WTC11 (cell line): ENCODE measurements around the gene DAZAP2. TPM values are rescaled to one million over a fixed set of nuclear protein-coding genes. Genes with fewer than 3 reads are reported as not detected.

ENCODE experiments used
- ATAC-seq: fragments of 200-7000 bp; cut with Tn5 transposase; 2 replicates; pipeline ENCODE4 v1.10.0; 2021; ENCODE audit warnings: mild to moderate bottlenecking, moderate library complexity
- CTCF ChIA-PET: fragments of 300-600 bp; sonication (Branson Sonifier 250); formaldehyde crosslinking; loops from one replicate; lab custom pipeline; 2021; ENCODE audit warnings: antibody characterized with exemption; lab: Charles Lee
- POLR2A ChIA-PET: fragments of 350-600 bp; sonication (Branson Sonifier 250); formaldehyde crosslinking; loops from one replicate; lab custom pipeline; 2021; ENCODE audit warnings: antibody characterized with exemption; lab: Charles Lee
- DNase-seq: peaks from one replicate; pipeline ENCODE4 v3.0.0; 2021; ENCODE audit warnings: low spot score
- H3K27ac Mint-ChIP-seq: 2 replicates; pipeline ENCODE4 v1.8.0; 2021; ENCODE audit warnings: mixed read lengths
- H3K27me3 Mint-ChIP-seq: 2 replicates; pipeline ENCODE4 v1.8.0; 2021; ENCODE audit warnings: low read depth, mild to moderate bottlenecking, moderate library complexity, mixed read lengths
- H3K36me3 Mint-ChIP-seq: 2 replicates; pipeline ENCODE4 v1.8.0; 2021; ENCODE audit warnings: mixed read lengths
- H3K4me1 Mint-ChIP-seq: 2 replicates; pipeline ENCODE4 v1.8.0; 2022; ENCODE audit warnings: mixed read lengths
- H3K4me3 Mint-ChIP-seq: 2 replicates; pipeline ENCODE4 v1.8.0; 2021; ENCODE audit warnings: mild to moderate bottlenecking, moderate library complexity, mixed read lengths
- H3K9me3 Mint-ChIP-seq: 2 replicates; pipeline ENCODE4 v1.8.0; 2021; ENCODE audit warnings: mixed read lengths
- ARID4B ChIP-seq: sonication (generic); formaldehyde crosslinking; IDR thresholded peaks from 2 replicates; pipeline ENCODE4 v1.8.0; 2023; ENCODE audit warnings: missing genetic modification reagents, mild to moderate bottlenecking, borderline replicate concordance
- ATF3 ChIP-seq: sonication (generic); formaldehyde crosslinking; conservative IDR thresholded peaks from 2 replicates; pipeline ENCODE4 v1.8.1; 2022; ENCODE audit warnings: mild to moderate bottlenecking, missing genetic modification reagents
- CDX4 ChIP-seq: fragments of 250-450 bp; sonication (Bioruptor Pico); IDR thresholded peaks from 2 replicates; pipeline ENCODE4 v1.9.0; 2021; ENCODE audit warnings: moderate library complexity, mild to moderate bottlenecking, inconsistent platforms, borderline replicate concordance
- ELF4 ChIP-seq: sonication (generic); formaldehyde crosslinking; IDR thresholded peaks from 2 replicates; pipeline ENCODE4 v1.8.1; 2022; ENCODE audit warnings: low read depth, mild to moderate bottlenecking, moderate library complexity, missing genetic modification reagents
- GTF2I ChIP-seq: fragments of 250-450 bp; sonication (Bioruptor Pico); conservative IDR thresholded peaks from 2 replicates; pipeline ENCODE4 v1.4.0; 2021; ENCODE audit warnings: mild to moderate bottlenecking
- HMGA2 ChIP-seq: fragments of 250-450 bp; sonication (Bioruptor Pico); IDR thresholded peaks from 2 replicates; pipeline ENCODE4 v1.4.0; 2021; ENCODE audit warnings: mild to moderate bottlenecking, moderate library complexity
- IRF2 ChIP-seq: sonication (generic); formaldehyde crosslinking; IDR thresholded peaks from 2 replicates; pipeline ENCODE4 v1.8.0; 2022; ENCODE audit warnings: low read depth, missing genetic modification reagents, borderline replicate concordance
- JAZF1 ChIP-seq: fragments of 250-450 bp; sonication (Bioruptor Pico); IDR thresholded peaks from 2 replicates; pipeline ENCODE4 v1.9.0; 2021; ENCODE audit warnings: moderate library complexity, mild to moderate bottlenecking, inconsistent platforms
- KAT7 ChIP-seq: sonication (generic); formaldehyde crosslinking; IDR thresholded peaks from 2 replicates; pipeline ENCODE4 v1.8.1; 2023; ENCODE audit warnings: missing genetic modification reagents, mild to moderate bottlenecking, borderline replicate concordance
- MYBL2 ChIP-seq: sonication (generic); formaldehyde crosslinking; IDR thresholded peaks from 2 replicates; pipeline ENCODE4 v1.8.1; 2023; ENCODE audit warnings: mild to moderate bottlenecking, moderate library complexity, missing genetic modification reagents
- NFYB ChIP-seq: sonication (generic); formaldehyde crosslinking; conservative IDR thresholded peaks from 2 replicates; pipeline ENCODE4 v1.8.0; 2022; ENCODE audit warnings: low read depth, missing genetic modification reagents
- NR1H2 ChIP-seq: sonication (generic); formaldehyde crosslinking; IDR thresholded peaks from 2 replicates; pipeline ENCODE4 v1.9.0; 2021; ENCODE audit warnings: mild to moderate bottlenecking, moderate library complexity, missing genetic modification reagents
- NR3C1 ChIP-seq: sonication (generic); formaldehyde crosslinking; conservative IDR thresholded peaks from 2 replicates; pipeline ENCODE4 v1.8.1; 2023; ENCODE audit warnings: low read depth, mild to moderate bottlenecking, missing genetic modification reagents
- PREB ChIP-seq: sonication (generic); formaldehyde crosslinking; IDR thresholded peaks from 2 replicates; pipeline ENCODE4 v1.8.1; 2022; ENCODE audit warnings: mild to moderate bottlenecking, missing genetic modification reagents, moderate library complexity, borderline replicate concordance
- RORB ChIP-seq: fragments of 250-450 bp; sonication (Bioruptor Pico); IDR thresholded peaks from 2 replicates; pipeline ENCODE4 v1.9.0; 2021; ENCODE audit warnings: mild to moderate bottlenecking
- STAT6 ChIP-seq: sonication (generic); formaldehyde crosslinking; conservative IDR thresholded peaks from 2 replicates; pipeline ENCODE4 v1.8.1; 2023; ENCODE audit warnings: mild to moderate bottlenecking, low read depth, missing genetic modification reagents, moderate library complexity
- TEAD4 ChIP-seq: sonication (generic); formaldehyde crosslinking; IDR thresholded peaks from 2 replicates; pipeline ENCODE4 v1.8.0; 2022; ENCODE audit warnings: mild to moderate bottlenecking, missing genetic modification reagents
- TP53 ChIP-seq: sonication (generic); formaldehyde crosslinking; IDR thresholded peaks from 2 replicates; pipeline ENCODE4 v1.8.1; 2023; ENCODE audit warnings: mild to moderate bottlenecking, missing genetic modification reagents
- ZNF532 ChIP-seq: fragments of 250-450 bp; sonication (Bioruptor Pico); IDR thresholded peaks from 2 replicates; pipeline ENCODE4 v1.9.0; 2021; ENCODE audit warnings: mild to moderate bottlenecking, borderline replicate concordance
- total RNA-seq: library from RNA; stranded (reverse); gene quantifications from 3 replicates; pipeline ENCODE4 v1.2.3, GENCODE V29; 2021

The DAZAP2 gene
- total RNA-seq, 1 experiment from 2014 or later = 35.8 TPM

DNA sequence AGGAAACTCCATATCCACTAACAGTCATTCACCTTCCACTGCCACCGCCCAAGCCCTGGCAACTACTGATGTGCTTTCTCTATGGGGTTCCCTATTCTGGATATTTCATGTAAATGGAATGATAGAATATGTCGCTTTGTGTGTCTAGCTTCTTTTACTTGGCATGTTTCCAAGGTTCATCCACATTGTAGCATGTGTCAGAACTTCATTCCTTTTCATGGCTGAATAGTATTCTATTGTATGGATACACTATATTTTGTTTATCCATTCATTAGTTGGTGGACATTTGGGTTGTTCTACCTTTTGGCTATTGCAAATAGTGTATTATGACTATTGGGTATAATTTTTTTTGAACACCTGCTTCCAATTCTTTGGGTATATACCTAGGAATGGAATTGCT lies 29.4 kb upstream of the DAZAP2 start (continued):
- TF ChIP-seq ARID4B (CRISPR knock-in tag) (no peak), TP53 (no peak), NR1H2 (CRISPR knock-in tag) (no peak), JAZF1 (CRISPR knock-in tag) (no peak), KAT7 (CRISPR knock-in tag) (no peak), ZNF532 (CRISPR knock-in tag) (no peak), ATF3 (no peak), STAT6 (CRISPR knock-in tag) (no peak)

DNA sequence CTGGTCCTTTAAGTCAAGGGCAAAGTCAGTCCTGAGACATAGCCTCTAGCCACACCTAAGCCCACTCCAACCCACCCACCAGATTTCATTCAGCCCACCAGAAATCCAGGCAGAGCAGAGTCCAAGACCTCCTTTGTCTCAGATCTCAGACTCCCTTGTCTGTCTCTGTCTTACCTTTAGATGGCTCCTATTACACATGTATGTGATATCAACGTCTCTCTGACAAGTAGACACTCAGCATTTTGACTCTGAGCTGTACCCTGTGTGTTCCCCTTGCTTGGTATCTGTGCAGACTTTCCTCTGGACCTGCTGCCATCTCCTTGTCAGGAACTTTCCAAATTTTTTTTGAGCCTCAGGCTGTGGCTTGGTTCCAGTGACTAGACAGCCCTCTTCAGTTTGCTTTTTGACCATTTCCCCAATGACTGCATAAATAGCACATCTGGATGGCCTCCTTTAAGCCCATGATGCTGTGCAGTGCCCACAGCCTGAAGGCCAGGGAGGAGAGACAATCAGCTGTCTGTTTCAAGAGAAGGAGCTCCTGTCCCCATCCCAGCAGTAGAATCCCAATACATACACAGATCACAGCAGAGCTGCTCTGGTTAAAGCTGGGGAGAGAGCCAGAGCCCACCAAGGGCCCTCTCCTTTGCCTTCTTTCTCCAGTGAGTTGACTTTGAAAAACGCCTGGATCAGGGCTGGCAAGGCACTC lies 27.8 kb upstream of the DAZAP2 start:
- ChIA-PET POLR2A (no interaction called here), CTCF (interaction anchor here (0.6 kb wide), 1 partner anchor 120 kb away, joined by 3 read pairs; no protein-coding TSS in a partner anchor)
- ATAC-seq (no peak), DNase-seq (no peak)
- Mint-ChIP-seq H3K27me3 (no peaks in the 10 kb centered on the region), H3K9me3 (no peaks in the 10 kb centered on the region), H3K4me1 (no peaks in the 10 kb centered on the region), H3K36me3 (peaks cover 3% of the 10 kb centered on the region; the same call in 1 of the 2 replicates), H3K4me3 (no peak overlapping the region), H3K27ac (peak overlapping the region; percentile 67; the same call in 1 of the 2 replicates)
- TF ChIP-seq NFYB (no peak), CDX4 (CRISPR knock-in tag) (no peak), ELF4 (CRISPR knock-in tag) (no peak), RORB (CRISPR knock-in tag) (no peak), MYBL2 (CRISPR knock-in tag) (no peak), TEAD4 (CRISPR knock-in tag) (no peak), PREB (no peak), GTF2I (CRISPR knock-in tag) (no peak), HMGA2 (no peak), NR3C1 (CRISPR knock-in tag) (no peak), IRF2 (CRISPR knock-in tag) (no peak)
